Osteoblast (primary cell): ENCODE measurements around the gene EYS. TPM values are rescaled to one million over a fixed set of nuclear protein-coding genes. Genes with fewer than 3 reads are reported as not detected.
"Not testable (repeated sequence)": the region's sequence is repeated elsewhere in the genome, so short reads cannot be mapped to it uniquely, and the experiment has no call there.

Experiments used
- DNase-seq: peaks from one replicate; pipeline ENCODE4 v3.0.0; 2011; ENCODE audit warnings: low spot score, mixed read lengths; ENCODE audit not compliant: insufficient read length; ENCODE audit errors: missing footprints
- H2AFZ ChIP-seq: 2 replicates; pipeline ENCODE4 v1.6.0; 2011; ENCODE audit warnings: mild to moderate bottlenecking, low read length
- H3K27ac ChIP-seq: 2 replicates; pipeline ENCODE4 v1.5.1; 2011; ENCODE audit warnings: mild to moderate bottlenecking, low read depth, low read length, moderate library complexity
- H3K27me3 ChIP-seq: 2 replicates; pipeline ENCODE4 v1.6.0; 2012; ENCODE audit warnings: mild to moderate bottlenecking, control low read depth, inconsistent platforms, low read length, moderate library complexity; ENCODE audit not compliant: insufficient read depth
- H3K36me3 ChIP-seq: 2 replicates; pipeline ENCODE4 v1.5.1; 2011; ENCODE audit warnings: mild to moderate bottlenecking, low read length, control low read depth, moderate library complexity; ENCODE audit not compliant: insufficient read depth
- H3K4me1 ChIP-seq: 2 replicates; pipeline ENCODE4 v1.5.1; 2011; ENCODE audit warnings: mild to moderate bottlenecking, low read length, control low read depth, moderate library complexity; ENCODE audit not compliant: insufficient read depth
- H3K4me2 ChIP-seq: 2 replicates; pipeline ENCODE4 v1.6.0; 2011; ENCODE audit warnings: mild to moderate bottlenecking, low read length; ENCODE audit not compliant: insufficient read depth
- H3K4me3 ChIP-seq: fragments of 200-600 bp; sonication (generic); 3 replicates; pipeline ENCODE4 v1.5.1; 2012; ENCODE audit warnings: mild to moderate bottlenecking, low read length, inconsistent platforms; ENCODE audit not compliant: insufficient read depth
- H3K79me2 ChIP-seq: 2 replicates; pipeline ENCODE4 v1.6.0; 2012; ENCODE audit warnings: mild to moderate bottlenecking, low read length, control low read depth, inconsistent platforms; ENCODE audit not compliant: insufficient read depth
- H3K9me3 ChIP-seq: 2 replicates; pipeline ENCODE4 v1.5.1; 2011; ENCODE audit warnings: low read depth, low read length, control low read depth
- H4K20me1 ChIP-seq: 2 replicates; pipeline ENCODE4 v1.6.0; 2012; ENCODE audit warnings: mild to moderate bottlenecking, low read length, control low read depth; ENCODE audit not compliant: insufficient read depth
- total RNA-seq: library from RNA; depleted of rRNA; stranded (reverse); fragments of >200 nt; gene quantifications from 2 replicates; pipeline ENCODE4 v1.2.3, GENCODE V29; 2012
- TF ChIP-seq, protein P1 (sequence below): IDR thresholded peaks from 2 replicates; pipeline ENCODE4 v1.5.1; 2011; ENCODE audit warnings: mild to moderate bottlenecking, low read depth, low read length, moderate library complexity; ENCODE audit errors: extremely low read depth

EYS gene
- total RNA-seq, 1 donor, result under 0.01 TPM

DNA sequence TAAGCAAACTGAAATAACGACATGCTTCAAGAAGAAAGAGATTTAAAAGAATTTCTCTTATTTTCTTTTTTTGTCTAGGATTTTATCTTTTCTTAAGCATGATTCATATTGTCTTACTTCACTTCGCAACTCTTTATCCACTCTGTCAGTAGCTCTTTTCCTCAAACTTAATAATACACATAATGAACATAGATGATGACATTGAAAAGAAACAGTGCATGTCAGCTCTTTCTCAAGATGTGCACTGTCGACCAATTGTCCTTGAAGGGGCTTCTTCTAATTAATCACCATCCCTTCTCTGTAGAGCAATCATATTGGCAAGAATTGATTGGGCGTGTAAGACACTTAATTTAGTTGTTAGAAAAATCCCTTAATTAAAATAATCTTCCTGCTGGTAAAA lies 356.5 kb downstream of the EYS start:
- Histone ChIP-seq H2AFZ (no peak overlapping the region), H3K9me3 (no peaks in the 10 kb centered on the region), H3K4me3 (no peak overlapping the region), H3K4me1 (no peaks in the 10 kb centered on the region), H3K79me2 (no peaks in the 10 kb centered on the region), H3K27me3 (no peaks in the 10 kb centered on the region), H3K4me2 (no peak overlapping the region), H3K27ac (no peak overlapping the region), H3K36me3 (no peaks in the 10 kb centered on the region), H4K20me1 (no peaks in the 10 kb centered on the region)
- TF ChIP-seq, protein P1, sequence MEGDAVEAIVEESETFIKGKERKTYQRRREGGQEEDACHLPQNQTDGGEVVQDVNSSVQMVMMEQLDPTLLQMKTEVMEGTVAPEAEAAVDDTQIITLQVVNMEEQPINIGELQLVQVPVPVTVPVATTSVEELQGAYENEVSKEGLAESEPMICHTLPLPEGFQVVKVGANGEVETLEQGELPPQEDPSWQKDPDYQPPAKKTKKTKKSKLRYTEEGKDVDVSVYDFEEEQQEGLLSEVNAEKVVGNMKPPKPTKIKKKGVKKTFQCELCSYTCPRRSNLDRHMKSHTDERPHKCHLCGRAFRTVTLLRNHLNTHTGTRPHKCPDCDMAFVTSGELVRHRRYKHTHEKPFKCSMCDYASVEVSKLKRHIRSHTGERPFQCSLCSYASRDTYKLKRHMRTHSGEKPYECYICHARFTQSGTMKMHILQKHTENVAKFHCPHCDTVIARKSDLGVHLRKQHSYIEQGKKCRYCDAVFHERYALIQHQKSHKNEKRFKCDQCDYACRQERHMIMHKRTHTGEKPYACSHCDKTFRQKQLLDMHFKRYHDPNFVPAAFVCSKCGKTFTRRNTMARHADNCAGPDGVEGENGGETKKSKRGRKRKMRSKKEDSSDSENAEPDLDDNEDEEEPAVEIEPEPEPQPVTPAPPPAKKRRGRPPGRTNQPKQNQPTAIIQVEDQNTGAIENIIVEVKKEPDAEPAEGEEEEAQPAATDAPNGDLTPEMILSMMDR, result no peak
- DNase-seq, result no peak

DNA sequence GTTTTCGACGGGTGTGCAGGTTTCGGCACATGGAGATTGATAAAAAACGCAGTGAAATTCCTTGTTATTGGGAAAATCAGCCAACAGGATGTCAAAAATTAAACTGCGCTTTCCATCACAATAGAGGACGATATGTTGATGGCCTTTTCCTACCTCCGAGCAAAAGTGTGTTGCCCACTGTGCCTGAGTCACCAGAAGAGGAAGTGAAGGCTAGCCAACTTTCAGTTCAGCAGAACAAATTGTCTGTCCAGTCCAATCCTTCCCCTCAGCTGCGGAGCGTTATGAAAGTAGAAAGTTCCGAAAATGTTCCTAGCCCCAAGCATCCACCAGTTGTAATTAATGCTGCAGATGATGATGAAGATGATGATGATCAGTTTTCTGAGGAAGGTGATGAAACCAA lies 404.4 kb downstream of the EYS start:
- H3K27ac ChIP-seq, DNase-seq, H3K27me3 ChIP-seq, H3K9me3 ChIP-seq, H2AFZ ChIP-seq, H3K79me2 ChIP-seq, H4K20me1 ChIP-seq, H3K36me3 ChIP-seq, H3K4me2 ChIP-seq, H3K4me3 ChIP-seq, H3K4me1 ChIP-seq: not testable (repeated sequence)

DNA sequence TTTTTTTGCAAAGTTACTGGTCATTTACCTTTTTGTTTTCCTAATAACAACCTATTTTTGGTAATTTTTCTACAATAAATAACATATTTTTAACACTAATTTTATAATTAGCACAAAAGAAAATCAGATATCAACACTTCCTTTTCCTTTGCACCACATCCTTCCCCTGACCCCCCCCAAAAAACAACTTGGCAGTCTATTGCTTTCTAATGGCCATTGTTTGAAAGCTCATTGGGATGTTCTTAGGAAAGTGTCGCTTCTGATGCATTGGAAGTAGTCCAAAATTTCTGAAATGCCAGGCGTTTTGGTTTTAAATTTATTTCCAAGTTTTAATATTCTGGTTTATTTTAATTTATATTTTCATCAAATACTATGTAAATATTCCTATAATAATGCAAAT lies 407.8 kb downstream of the EYS start:
- Histone ChIP-seq H4K20me1 (no peaks in the 10 kb centered on the region), H3K4me3 (no peak overlapping the region), H3K27me3 (no peaks in the 10 kb centered on the region), H3K79me2 (no peaks in the 10 kb centered on the region), H3K36me3 (no peaks in the 10 kb centered on the region), H3K27ac (no peak overlapping the region), H3K9me3 (peaks cover 2% of the 10 kb centered on the region), H3K4me2 (no peak overlapping the region), H3K4me1 (no peaks in the 10 kb centered on the region), H2AFZ (no peak overlapping the region)
- TF ChIP-seq, protein P1, result no peak
- DNase-seq, result no peak

DNA sequence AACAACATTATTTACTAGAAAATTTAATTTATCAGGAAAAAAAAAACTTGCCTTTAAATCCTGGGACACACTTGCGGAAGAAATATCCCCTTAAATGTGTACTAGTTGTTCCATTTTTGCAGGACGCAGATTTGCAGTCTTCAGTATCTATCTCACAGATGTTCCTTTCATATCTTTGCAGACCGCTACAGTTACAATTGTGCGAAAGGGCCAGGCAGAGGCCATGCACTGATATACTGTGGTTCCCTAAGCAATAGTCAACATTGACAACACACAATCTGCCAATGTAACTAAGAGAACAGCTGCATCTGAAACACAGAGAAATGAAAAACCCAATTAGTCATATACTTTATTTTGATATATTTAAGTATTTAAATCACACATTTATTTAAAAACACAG lies 411.2 kb downstream of the EYS start:
- Histone ChIP-seq H4K20me1 (no peaks in the 10 kb centered on the region), H3K4me1 (no peaks in the 10 kb centered on the region), H2AFZ (no peak overlapping the region), H3K9me3 (peaks cover under 1% of the 10 kb centered on the region), H3K79me2 (no peaks in the 10 kb centered on the region), H3K4me2 (no peak overlapping the region), H3K4me3 (no peak overlapping the region), H3K27me3 (no peaks in the 10 kb centered on the region), H3K36me3 (no peaks in the 10 kb centered on the region), H3K27ac (no peak overlapping the region)
- DNase-seq, result no peak
- TF ChIP-seq, protein P1, result no peak
